CD8-positive, alpha-beta memory T cell (primary cell): ENCODE data around the gene SNRPD3. TPM values are rescaled to one million over a fixed set of nuclear protein-coding genes. Genes with fewer than 3 reads are reported as not detected.

Experiments
- CTCF ChIA-PET: fragments of 350-600 bp; sonication (Branson Sonifier 250); formaldehyde crosslinking; loops from one replicate; lab custom pipeline; 2021; ENCODE audit warnings: antibody characterized with exemption; lab: Charles Lee
- POLR2A ChIA-PET: fragments of 350-600 bp; sonication (Branson Sonifier 250); formaldehyde crosslinking; loops from one replicate; lab custom pipeline; 2021; ENCODE audit warnings: antibody characterized with exemption; lab: Charles Lee
- DNase-seq, 5 donors: peaks; one replicate each; pipeline versions ENCODE4 v3.0.0 to v3.0.0-alpha.2; 2020 to 2022; ENCODE audit warnings: mixed read lengths in 1 of 5
- H3K27ac ChIP-seq: one replicate; pipeline ENCODE4 v1.7.0; 2013; ENCODE audit warnings: low read depth, mild to moderate bottlenecking, low read length, moderate library complexity
- H3K27me3 ChIP-seq: 2 replicates; pipeline ENCODE4 v1.7.0; 2013; ENCODE audit warnings: low read length, mild to moderate bottlenecking; ENCODE audit not compliant: insufficient read depth, poor library complexity, severe bottlenecking
- H3K36me3 ChIP-seq: 2 replicates; pipeline ENCODE4 v1.7.0; 2013; ENCODE audit warnings: mild to moderate bottlenecking, low read length, moderate library complexity; ENCODE audit not compliant: insufficient read depth
- H3K4me1 ChIP-seq: 2 replicates; pipeline ENCODE4 v1.7.0; 2013; ENCODE audit warnings: mild to moderate bottlenecking, low read length, moderate library complexity; ENCODE audit not compliant: insufficient read depth
- H3K4me3 ChIP-seq: 2 replicates; pipeline ENCODE4 v1.7.0; 2013; ENCODE audit warnings: mild to moderate bottlenecking, low read length
- H3K9me3 ChIP-seq: 2 replicates; pipeline ENCODE4 v1.7.0; 2013; ENCODE audit warnings: mild to moderate bottlenecking, low read length
- H3K27ac Mint-ChIP-seq, 8 donors: one replicate each; pipeline ENCODE4 v1.8.0; 2020 to 2021; ENCODE audit warnings: mixed read lengths in 8 of 8, mild to moderate bottlenecking in 6 of 8, inconsistent platforms in 3 of 8, moderate library complexity in 3 of 8
- H3K27me3 Mint-ChIP-seq, 2 donors: one replicate each; pipeline ENCODE4 v1.8.0; 2020 to 2021; ENCODE audit warnings: mixed read lengths in 2 of 2, mild to moderate bottlenecking in 1 of 2, moderate library complexity in 1 of 2
- H3K36me3 Mint-ChIP-seq, 3 donors: one replicate each; pipeline ENCODE4 v1.8.0; 2020 to 2021; ENCODE audit warnings: mixed read lengths in 3 of 3, inconsistent platforms in 1 of 3, mild to moderate bottlenecking in 1 of 3
- H3K4me1 Mint-ChIP-seq, 3 donors: one replicate each; pipeline ENCODE4 v1.8.0; 2020 to 2021; ENCODE audit warnings: mixed read lengths in 3 of 3, inconsistent platforms in 1 of 3, mild to moderate bottlenecking in 1 of 3
- H3K4me3 Mint-ChIP-seq, 7 donors: one replicate each; pipeline ENCODE4 v1.8.0; 2020 to 2021; ENCODE audit warnings: mixed read lengths in 7 of 7, mild to moderate bottlenecking in 6 of 7, moderate library complexity in 4 of 7, inconsistent platforms in 2 of 7
- H3K9me3 Mint-ChIP-seq, 5 donors: one replicate each; pipeline ENCODE4 v1.8.0; 2020 to 2022; ENCODE audit warnings: mixed read lengths in 5 of 5, mild to moderate bottlenecking in 3 of 5, moderate library complexity in 2 of 5, inconsistent platforms in 1 of 5
- polyA plus RNA-seq: library from polyadenylated mRNA; unstranded; fragments of 300-500 nt; fragmentation: Illumina TruSeq; gene quantifications from one replicate; pipeline ENCODE4 v1.2.3, GENCODE V29; 2021
- total RNA-seq, 2 experiments: library from RNA; stranded (reverse); gene quantifications; one replicate each; pipeline ENCODE4 v1.2.3, GENCODE V29; 2021

SNRPD3 gene
- total and polyA plus RNA-seq, 3 experiments from 2014 or later = 112 to 217 (median 205) TPM

DNA sequence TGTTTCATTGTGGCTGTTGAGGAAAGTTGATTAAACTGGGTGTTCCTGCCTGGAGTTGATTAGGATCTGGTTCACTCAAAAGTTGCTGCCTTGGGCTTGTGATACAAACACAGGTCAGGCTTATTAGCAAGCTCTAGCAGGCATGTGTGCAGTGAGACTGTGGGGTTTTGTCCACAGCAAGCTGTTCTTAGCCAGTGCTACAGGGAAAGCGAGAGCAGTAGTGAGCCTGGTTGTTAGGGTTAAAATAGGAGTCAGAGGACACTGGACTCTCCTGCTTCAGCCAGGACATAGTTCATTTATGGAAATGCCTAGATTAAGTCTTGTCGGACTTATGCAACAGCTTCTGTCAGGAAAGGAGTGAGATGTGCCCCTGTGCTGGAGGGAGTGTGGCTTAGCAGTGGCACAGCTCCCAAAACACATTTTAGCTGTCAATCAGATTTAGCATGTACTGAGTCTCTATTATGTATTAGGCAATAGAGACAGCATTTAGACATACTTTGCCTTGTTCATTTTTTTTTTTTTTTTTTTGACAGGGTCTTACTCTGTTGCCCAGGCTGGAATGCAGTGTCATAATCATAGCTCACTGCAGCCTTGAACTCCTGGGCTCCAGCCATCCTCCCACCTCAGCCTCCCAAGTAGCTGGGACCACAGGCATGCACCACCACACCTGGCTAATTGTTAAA, 8.7 kb downstream of the SNRPD3 start:
- ChIA-PET POLR2A (no interaction called here), CTCF (no interaction called here)
- Histone ChIP-seq H3K27ac (no peak overlapping the region), H3K4me3 (no peak overlapping the region), H3K36me3 (peaks cover 30% of the 10 kb centered on the region), H3K4me1 (peaks cover 45% of the 10 kb centered on the region), H3K27me3 (no peaks in the 10 kb centered on the region), H3K9me3 (no peaks in the 10 kb centered on the region)
- Mint-ChIP-seq H3K36me3 (peaks cover 0 to 70% (median 6%) of the 10 kb centered on the region in 3 donors), H3K4me3 (peak overlapping the region in 3 of 7 donors; percentile 30 to 39 (median 33)), H3K27me3 (no peaks in the 10 kb centered on the region), H3K27ac (peak overlapping the region in 6 of 8 donors; percentile 27 to 85 (median 70)), H3K4me1 (peaks cover 38 to 63% (median 59%) of the 10 kb centered on the region in 3 donors), H3K9me3 (no peaks in the 10 kb centered on the region)
- DNase-seq = no peak

DNA sequence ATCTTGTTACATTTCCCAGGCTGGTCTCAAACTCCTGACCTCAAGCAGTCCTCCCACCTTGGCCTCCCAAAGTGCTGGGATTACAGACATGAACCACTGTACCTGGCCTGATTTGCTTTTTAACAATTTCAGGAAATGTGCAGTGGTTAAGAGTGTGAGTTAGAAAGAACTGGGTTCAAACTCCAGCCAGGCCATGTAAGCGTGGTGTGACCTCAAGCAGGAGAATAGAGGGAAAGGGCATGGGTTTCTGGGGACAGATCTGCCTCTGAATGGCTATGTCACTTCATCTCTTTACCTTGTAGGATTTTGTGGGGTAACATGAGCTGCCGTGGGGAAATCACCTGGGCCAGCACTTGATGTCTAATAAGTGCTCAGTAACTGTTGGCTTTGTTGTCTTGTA, 9.3 kb downstream of the SNRPD3 start:
- Mint-ChIP-seq H3K36me3 (peaks cover 0 to 72% (median 7%) of the 10 kb centered on the region in 3 donors), H3K9me3 (no peaks in the 10 kb centered on the region), H3K4me1 (peaks cover 37 to 58% (median 53%) of the 10 kb centered on the region in 3 donors), H3K27me3 (no peaks in the 10 kb centered on the region), H3K4me3 (no peak overlapping the region), H3K27ac (peak overlapping the region in 3 of 8 donors; percentile 9 to 67 (median 10))
- CTCF ChIA-PET = no interaction called here
- Histone ChIP-seq H3K4me1 (peaks cover 43% of the 10 kb centered on the region), H3K27me3 (no peaks in the 10 kb centered on the region), H3K27ac (no peak overlapping the region), H3K36me3 (peaks cover 33% of the 10 kb centered on the region), H3K9me3 (no peaks in the 10 kb centered on the region), H3K4me3 (no peak overlapping the region)
- POLR2A ChIA-PET = no interaction called here
- DNase-seq = no peak

DNA sequence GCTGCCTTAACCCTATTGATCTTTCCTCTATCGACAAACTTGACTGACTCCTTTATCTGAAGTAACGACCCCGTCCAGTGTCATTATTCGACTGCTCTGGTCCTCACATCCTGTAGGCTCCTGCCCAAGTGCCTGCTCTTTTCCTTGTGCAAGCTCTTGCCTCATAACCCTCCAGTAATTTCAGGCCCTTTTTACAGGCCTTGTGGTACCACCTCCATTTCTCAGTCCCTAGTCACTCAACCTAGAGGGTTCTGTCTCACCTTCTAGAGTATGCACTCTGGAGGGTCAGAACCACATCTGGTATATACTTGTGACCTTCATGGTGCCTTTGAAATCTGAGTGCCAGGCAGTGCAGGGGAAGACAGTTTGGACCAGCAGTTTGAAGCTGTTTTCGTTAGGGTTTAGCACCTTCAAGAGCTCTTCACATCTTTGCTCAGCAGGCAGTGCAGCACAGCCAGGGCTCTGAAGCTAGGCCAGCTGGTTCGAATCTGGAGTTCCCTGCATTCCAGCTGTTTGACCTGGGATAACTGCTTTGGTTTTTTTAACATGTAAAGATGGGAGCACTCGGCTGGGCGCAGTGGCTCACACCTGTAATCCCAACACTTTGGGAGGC, 11.2 kb downstream of the SNRPD3 start:
- Mint-ChIP-seq H3K4me1 (peaks cover 35 to 49% (median 46%) of the 10 kb centered on the region in 3 donors), H3K36me3 (peaks cover 0 to 78% (median 4%) of the 10 kb centered on the region in 3 donors), H3K27ac (peak overlapping the region in 5 of 8 donors; percentile 2 to 71 (median 54)), H3K4me3 (no peak overlapping the region), H3K27me3 (no peaks in the 10 kb centered on the region), H3K9me3 (no peaks in the 10 kb centered on the region)
- no peaks in the 10 kb centered on the region for H3K9me3 ChIP-seq
- no peaks in the 10 kb centered on the region for H3K27me3 ChIP-seq
- ChIA-PET POLR2A (no interaction called here), CTCF (no interaction called here)
- H3K4me1 ChIP-seq = peaks cover 33% of the 10 kb centered on the region
- no peak overlapping the region for H3K27ac ChIP-seq
- peaks cover 26% of the 10 kb centered on the region for H3K36me3 ChIP-seq
- no peak for DNase-seq
- no peak overlapping the region for H3K4me3 ChIP-seq

- Histone ChIP-seq H3K4me3 (no peak overlapping the region), H3K9me3 (no peaks in the 10 kb centered on the region), H3K27me3 (no peaks in the 10 kb centered on the region), H3K4me1 (peaks cover 30% of the 10 kb centered on the region), H3K27ac (no peak overlapping the region), H3K36me3 (peaks cover 26% of the 10 kb centered on the region)
- H3K9me3 Mint-ChIP-seq = no peaks in the 10 kb centered on the region
- no peak for DNase-seq
- ChIA-PET CTCF (no interaction called here), POLR2A (no interaction called here)
- peaks cover 32 to 46% (median 43%) of the 10 kb centered on the region in 3 donors for H3K4me1 Mint-ChIP-seq
- peaks cover 0 to 82% (median 4%) of the 10 kb centered on the region in 3 donors for H3K36me3 Mint-ChIP-seq
- no peak overlapping the region for H3K27ac Mint-ChIP-seq
- H3K4me3 Mint-ChIP-seq = no peak overlapping the region
- no peaks in the 10 kb centered on the region for H3K27me3 Mint-ChIP-seq
Measured at GRCh38 chr22:24567668-24568067, 11.9 kb downstream of the SNRPD3 start.

DNA sequence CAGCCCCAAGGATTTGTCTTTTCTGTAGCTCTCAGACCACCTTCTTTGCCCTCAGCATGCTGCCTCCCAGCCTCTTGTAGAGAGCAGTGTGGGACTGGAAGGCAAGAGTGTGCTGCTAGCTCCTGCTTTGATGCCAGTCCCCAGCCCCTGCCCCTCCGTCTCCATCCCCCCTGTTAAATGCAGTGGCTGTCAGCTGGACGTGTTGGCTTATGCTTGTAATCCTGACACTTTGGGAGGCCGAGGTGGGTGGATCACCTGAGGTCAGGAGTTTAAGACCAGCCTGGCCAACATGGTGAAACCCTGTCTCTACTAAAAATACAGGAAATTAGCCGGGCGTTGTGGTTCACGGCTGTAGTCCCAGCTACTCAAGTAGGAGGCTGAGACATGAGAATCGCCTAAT, 15.5 kb downstream of the SNRPD3 start:
- Histone ChIP-seq H3K36me3 (peaks cover 33% of the 10 kb centered on the region), H3K4me1 (no peaks in the 10 kb centered on the region), H3K27ac (no peak overlapping the region), H3K4me3 (no peak overlapping the region), H3K9me3 (no peaks in the 10 kb centered on the region), H3K27me3 (no peaks in the 10 kb centered on the region)
- H3K4me3 Mint-ChIP-seq = no peak overlapping the region
- DNase-seq = no peak
- ChIA-PET CTCF (no interaction called here), POLR2A (no interaction called here)
- peaks cover 7 to 11% (median 11%) of the 10 kb centered on the region in 3 donors for H3K4me1 Mint-ChIP-seq
- no peak overlapping the region for H3K27ac Mint-ChIP-seq
- peaks cover 0 to 82% (median 14%) of the 10 kb centered on the region in 3 donors for H3K36me3 Mint-ChIP-seq
- no peaks in the 10 kb centered on the region for H3K9me3 Mint-ChIP-seq
- no peaks in the 10 kb centered on the region for H3K27me3 Mint-ChIP-seq

DNA sequence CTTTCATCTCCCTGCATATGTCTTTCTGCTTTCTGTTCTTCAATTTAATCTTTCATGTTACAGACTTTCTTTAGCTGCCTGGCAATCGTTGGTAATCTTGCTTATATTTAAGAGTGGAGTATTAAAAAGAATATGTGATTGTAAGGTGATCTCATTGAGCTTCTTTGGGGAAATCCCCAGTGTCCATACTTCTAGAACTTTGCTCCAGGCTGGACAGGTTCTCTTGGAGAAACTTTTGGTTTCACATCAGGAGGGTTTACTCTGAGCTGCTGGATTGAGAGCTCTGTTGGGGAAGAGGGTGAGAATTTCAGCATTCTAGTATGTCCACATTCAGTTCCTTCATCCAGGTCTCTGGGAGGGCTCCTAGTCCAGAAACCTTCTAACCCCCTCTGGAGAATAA, 21.0 kb downstream of the SNRPD3 start:
- Histone ChIP-seq H3K36me3 (peaks cover 14% of the 10 kb centered on the region), H3K4me3 (no peak overlapping the region), H3K4me1 (no peaks in the 10 kb centered on the region), H3K27me3 (no peaks in the 10 kb centered on the region), H3K9me3 (no peaks in the 10 kb centered on the region), H3K27ac (no peak overlapping the region)
- Mint-ChIP-seq H3K9me3 (no peaks in the 10 kb centered on the region), H3K27me3 (no peaks in the 10 kb centered on the region), H3K27ac (peak overlapping the region in 1 of 8 donors; percentile 47), H3K4me1 (peaks cover 0 to 2% (median 0%) of the 10 kb centered on the region in 3 donors), H3K36me3 (peaks cover 0 to 48% (median 10%) of the 10 kb centered on the region in 3 donors), H3K4me3 (no peak overlapping the region)
- DNase-seq = no peak
- CTCF ChIA-PET = no interaction called here
- POLR2A ChIA-PET = interaction anchor here (0.6 kb wide), 1 partner anchor 1202 kb away, joined by 5 read pairs; no protein-coding TSS in a partner anchor

DNA sequence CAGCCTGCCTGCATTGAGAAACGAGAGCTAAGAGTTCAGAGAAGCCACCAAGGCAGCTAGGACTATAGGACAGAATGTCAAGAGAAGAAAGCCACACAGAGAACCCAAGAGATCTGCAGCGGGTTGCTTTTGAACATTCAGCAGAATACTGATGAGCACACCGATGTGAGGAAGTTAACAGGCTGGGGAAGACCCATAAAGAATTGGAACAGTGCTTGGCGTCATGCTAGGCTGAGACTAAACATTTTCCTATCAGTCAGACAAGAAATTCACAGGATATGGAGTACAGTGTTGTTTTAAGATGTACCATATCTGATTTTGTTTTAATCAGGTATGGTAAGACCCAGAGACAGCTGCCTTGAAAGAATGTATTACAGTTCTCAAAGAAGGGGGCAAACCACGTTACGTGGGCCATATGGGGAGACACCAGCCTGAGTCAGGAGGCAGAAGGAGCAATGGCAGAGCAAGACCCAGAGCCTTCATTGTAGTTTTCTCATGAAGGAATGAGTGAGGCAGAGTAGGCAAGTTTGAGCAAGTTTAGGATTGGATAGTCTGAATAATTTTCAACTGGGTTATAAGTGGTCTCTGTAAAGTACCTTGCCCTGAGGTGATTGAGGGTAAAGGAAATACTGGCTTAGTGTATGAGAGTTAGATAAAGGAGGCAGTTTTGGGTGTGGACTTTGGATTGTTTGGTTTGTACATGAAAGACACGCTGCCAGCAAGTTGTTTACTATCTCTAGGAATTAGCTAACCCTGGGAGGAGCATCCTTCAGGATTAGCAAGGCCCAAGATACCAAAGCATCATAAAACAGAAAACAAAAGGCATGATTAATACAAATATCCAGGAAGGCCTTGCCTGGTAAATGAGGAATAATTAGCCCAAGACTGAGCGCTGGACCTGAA, 22.8 kb downstream of the SNRPD3 start:
- H3K27ac Mint-ChIP-seq = peak overlapping the region in 7 of 8 donors; percentile 2 to 57 (median 43)
- peaks cover 0 to 2% (median 0%) of the 10 kb centered on the region in 3 donors for H3K4me1 Mint-ChIP-seq
- H3K4me1 ChIP-seq = no peaks in the 10 kb centered on the region
- no peaks in the 10 kb centered on the region for H3K27me3 Mint-ChIP-seq
- no peak overlapping the region for H3K27ac ChIP-seq
- peaks cover 6% of the 10 kb centered on the region for H3K36me3 ChIP-seq
- no peaks in the 10 kb centered on the region for H3K9me3 Mint-ChIP-seq
- CTCF ChIA-PET = no interaction called here
- DNase-seq = no peak
- H3K9me3 ChIP-seq = no peaks in the 10 kb centered on the region
- peaks cover 0 to 30% (median 8%) of the 10 kb centered on the region in 3 donors for H3K36me3 Mint-ChIP-seq
- POLR2A ChIA-PET = no interaction called here
- no peak overlapping the region for H3K4me3 ChIP-seq
- H3K27me3 ChIP-seq = no peaks in the 10 kb centered on the region
- H3K4me3 Mint-ChIP-seq = no peak overlapping the region
